Cardiac fibroblast (primary cell): ENCODE data around the gene XRCC5.
"Not testable (repeated sequence)": the region's sequence is repeated elsewhere in the genome, so short reads cannot be mapped to it uniquely, and the experiment has no call there.

Experiments used
- DNase-seq, 2 donors: peaks; one replicate each; pipeline versions ENCODE4 v3.0.0 to v3.0.0-alpha.2; 2010; ENCODE audit warnings: low read depth in 2 of 2
- H3K4me3 ChIP-seq, 2 donors: replicated peaks in 1 of 2; 1 replicate in 1 of 2; 2 replicates in 1 of 2; pipeline ENCODE4 v1.5.1; 2011; ENCODE audit warnings: low read depth in 2 of 2, low read length in 2 of 2, mild to moderate bottlenecking in 2 of 2, moderate library complexity in 1 of 2
- CTCF ChIP-seq: IDR thresholded peaks from one replicate; pipeline ENCODE4 v1.5.1; 2011; ENCODE audit warnings: low read depth, mild to moderate bottlenecking, low read length, inconsistent platforms

The XRCC5 gene

GRCh38 chr2:216205486-216205885 lies 96.3 kb downstream of the XRCC5 start:
- DNase-seq, result no peak
- no peak for TF ChIP-seq CTCF
- H3K4me3 ChIP-seq, result no peak overlapping the region

DNA sequence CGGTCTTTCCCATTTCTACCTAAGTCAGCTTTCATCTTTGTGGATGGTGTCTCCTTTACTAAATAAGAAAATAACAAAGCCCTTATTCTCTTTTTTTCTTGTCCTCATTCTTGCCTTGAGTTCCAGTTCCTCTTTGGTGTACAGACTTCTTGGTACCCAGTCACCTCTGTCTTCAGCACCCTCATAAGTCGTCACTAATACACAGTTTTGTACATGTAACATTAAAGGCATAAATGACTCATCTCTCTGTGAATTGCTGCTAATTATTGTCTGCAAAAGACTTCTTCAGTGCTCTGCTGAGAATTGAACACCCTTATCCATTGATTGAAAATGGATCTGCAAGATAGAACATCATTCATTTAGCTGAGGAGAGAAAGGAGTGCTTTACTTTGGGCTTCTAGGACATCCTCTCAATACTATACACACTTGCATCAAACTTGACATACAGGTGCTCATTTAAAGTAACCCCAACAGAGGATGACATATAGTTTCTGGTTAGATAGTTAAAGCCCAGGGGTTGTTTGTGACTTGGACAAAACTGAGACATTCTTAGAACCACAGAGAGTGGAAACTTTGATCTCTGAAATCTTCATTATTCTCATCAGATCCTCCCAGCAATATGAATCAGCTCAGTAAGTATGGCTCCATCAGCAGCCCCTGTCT lies 97.0 kb downstream of the XRCC5 start:
- TF ChIP-seq CTCF, result no peak
- no peak for DNase-seq
- no peak overlapping the region for H3K4me3 ChIP-seq

DNA sequence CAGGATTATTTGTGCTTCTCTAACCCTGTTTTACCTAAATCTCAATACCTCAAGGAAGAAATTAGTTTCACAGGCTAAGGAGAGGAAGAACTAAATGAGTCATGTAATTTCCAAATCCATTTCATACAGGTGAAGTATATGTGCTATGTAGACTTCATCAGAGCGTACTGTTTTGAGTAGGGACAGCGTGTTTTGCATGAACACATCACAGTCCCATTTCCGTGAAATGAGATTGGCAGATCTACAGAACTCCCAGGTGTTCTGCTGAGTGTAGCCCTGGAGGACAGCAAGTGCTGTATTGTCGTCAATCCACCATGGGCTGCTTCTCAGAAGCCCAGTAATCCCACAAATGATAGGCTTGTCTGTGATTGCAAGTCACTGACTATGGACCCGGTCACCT lies 97.7 kb downstream of the XRCC5 start:
- TF ChIP-seq CTCF, result no peak
- no peak for DNase-seq
- no peak overlapping the region for H3K4me3 ChIP-seq

DNA sequence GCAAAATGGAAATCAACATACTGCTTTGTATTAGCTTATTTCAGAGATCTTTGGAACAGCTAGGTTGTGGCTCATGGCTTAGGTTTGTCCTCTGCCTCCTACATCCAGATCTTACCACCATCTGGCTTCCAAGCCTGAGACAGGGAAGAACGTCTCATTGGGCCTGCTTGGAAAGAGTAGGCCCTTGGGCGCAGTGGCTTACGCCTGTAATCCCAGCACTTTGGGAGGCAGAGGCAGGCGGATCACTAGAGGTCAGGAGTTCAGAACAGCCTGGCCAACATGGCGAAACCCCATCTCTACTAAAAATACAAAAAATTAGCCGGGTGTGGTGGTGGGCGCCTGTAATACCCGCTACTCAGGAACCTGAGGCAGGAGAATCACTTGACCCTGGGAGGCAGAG lies 99.5 kb downstream of the XRCC5 start:
- not testable (repeated sequence) for H3K4me3 ChIP-seq, DNase-seq

DNA sequence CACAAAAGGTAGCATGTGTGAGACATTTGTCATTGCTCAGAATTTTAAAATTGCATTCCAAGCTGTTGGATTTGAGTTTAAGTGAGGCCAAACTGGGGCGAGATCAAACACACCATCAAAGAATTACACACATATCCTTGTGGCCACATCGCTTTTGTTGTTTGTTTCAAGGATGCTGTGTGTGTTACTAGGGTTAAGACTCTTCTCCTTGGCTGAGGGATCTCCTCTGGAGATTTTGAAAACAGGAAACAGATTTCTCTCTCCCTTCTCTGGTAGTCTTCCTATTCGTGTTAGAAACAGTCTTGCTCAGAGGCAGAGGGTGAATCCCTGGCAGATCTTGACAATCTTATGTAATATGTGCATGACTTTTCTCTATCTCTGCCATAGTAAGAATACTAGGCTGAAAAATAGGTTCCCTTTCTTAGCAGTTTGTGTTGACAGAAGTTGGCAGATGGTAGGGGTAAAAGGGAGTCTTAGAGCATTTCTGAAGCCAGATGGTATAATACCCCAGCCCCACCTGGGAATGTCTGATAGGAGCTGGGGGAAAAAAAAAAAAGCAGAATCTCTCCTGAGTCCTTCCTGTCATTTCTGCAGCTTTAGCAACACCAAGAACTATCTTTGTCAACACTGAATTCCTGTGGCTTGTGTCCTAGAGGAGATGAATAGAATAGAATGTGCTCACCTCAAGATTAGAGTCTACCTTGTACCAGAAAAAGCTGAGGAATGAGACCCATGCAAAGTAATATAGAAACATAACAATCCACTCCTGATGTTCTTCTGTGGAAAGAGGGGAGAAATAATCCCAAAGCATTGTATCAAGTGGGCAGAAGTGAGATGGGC lies 101.8 kb downstream of the XRCC5 start:
- no peak overlapping the region for H3K4me3 ChIP-seq
- peak; percentile 41 to 55 for DNase-seq
- no peak for TF ChIP-seq CTCF

- TF ChIP-seq CTCF, result no peak
- DNase-seq, result no peak
- no peak overlapping the region for H3K4me3 ChIP-seq
Observed at GRCh38 chr2:216211614-216212145, 102.5 kb downstream of the XRCC5 start.

- no peak for TF ChIP-seq CTCF
- DNase-seq, result no peak
- no peak overlapping the region for H3K4me3 ChIP-seq
Observed at GRCh38 chr2:216214768-216215167, 105.6 kb downstream of the XRCC5 start.
